Hepatocyte (in vitro differentiated cells): ENCODE measurements around the gene FGF12. TPM values are rescaled to one million over a fixed set of nuclear protein-coding genes. Genes with fewer than 3 reads are reported as not detected.

ENCODE experiments used
- DNase-seq: peaks from one replicate; pipeline ENCODE4 v3.0.0-alpha.2; 2016; ENCODE audit warnings: low spot score
- H2AFZ ChIP-seq: fragments of 200-600 bp; sonication (generic); 2 replicates; pipeline ENCODE4 v1.6.0; 2016; ENCODE audit warnings: antibody characterized with exemption, mild to moderate bottlenecking
- H3K27ac ChIP-seq: fragments of 200-600 bp; sonication (generic); 2 replicates; pipeline ENCODE4 v1.5.1; 2016; ENCODE audit warnings: mild to moderate bottlenecking
- H3K27me3 ChIP-seq: fragments of 200-600 bp; sonication (generic); 2 replicates; pipeline ENCODE4 v1.6.1; 2016
- H3K36me3 ChIP-seq: fragments of 200-600 bp; sonication (generic); replicated peaks from 2 replicates; pipeline ENCODE4 v1.5.1; 2016; ENCODE audit warnings: low read depth; ENCODE audit not compliant: insufficient read depth
- H3K4me1 ChIP-seq: fragments of 200-600 bp; sonication (generic); 2 replicates; pipeline ENCODE4 v1.5.1; 2016; ENCODE audit warnings: mild to moderate bottlenecking, moderate library complexity; ENCODE audit not compliant: insufficient read depth
- H3K4me2 ChIP-seq: fragments of 200-600 bp; sonication (generic); 2 replicates; pipeline ENCODE4 v1.6.0; 2016
- H3K4me3 ChIP-seq: fragments of 200-600 bp; sonication (generic); 2 replicates; pipeline ENCODE4 v1.5.1; 2016; ENCODE audit warnings: mild to moderate bottlenecking
- H3K79me2 ChIP-seq: fragments of 200-600 bp; sonication (generic); 2 replicates; pipeline ENCODE4 v1.6.0; 2017; ENCODE audit warnings: mild to moderate bottlenecking
- H3K9me2 ChIP-seq: fragments of 200-600 bp; sonication (generic); replicated peaks from 2 replicates; pipeline ENCODE4 v1.6.0; 2017; ENCODE audit warnings: mild to moderate bottlenecking; ENCODE audit not compliant: insufficient read depth
- H3K9me3 ChIP-seq: fragments of 200-600 bp; sonication (generic); 2 replicates; pipeline ENCODE4 v1.5.1; 2016; ENCODE audit warnings: low read depth, mild to moderate bottlenecking
- H4K20me1 ChIP-seq: fragments of 200-600 bp; sonication (generic); 2 replicates; pipeline ENCODE4 v1.6.0; 2016; ENCODE audit warnings: mild to moderate bottlenecking; ENCODE audit not compliant: insufficient read depth, poor library complexity, severe bottlenecking
- EZH2 ChIP-seq: fragments of 200-600 bp; sonication (generic); IDR thresholded peaks from 2 replicates; pipeline ENCODE4 v1.6.1; 2016; ENCODE audit warnings: antibody characterized with exemption, mild to moderate bottlenecking, borderline replicate concordance
- EZH2phosphoT487 ChIP-seq: fragments of 200-600 bp; sonication (generic); IDR thresholded peaks from one replicate; pipeline ENCODE4 v1.6.1; 2018; ENCODE audit warnings: antibody characterized with exemption, mild to moderate bottlenecking, low read depth, moderate library complexity; ENCODE audit not compliant: unreplicated experiment, severe bottlenecking
- WGBS: methylation state at CpG from one replicate; pipeline ENCODE4 v1.1.6; 2016; ENCODE audit warnings: low lambda C conversion rate; ENCODE audit errors: missing lambda C conversion rate; 5-methylcytosine and 5-hydroxymethylcytosine counted together
- polyA plus RNA-seq: library from polyadenylated mRNA; unstranded; fragments of >200 nt; fragmentation: Nextera tagmentation; extraction: Ambion mirVana; gene quantifications from 2 replicates; pipeline ENCODE4 v1.2.1, GENCODE V29; 2016
- total RNA-seq: library from RNA; depleted of rRNA; stranded (reverse); fragments of >200 nt; gene quantifications from 2 replicates; pipeline ENCODE4 v1.2.3, GENCODE V29; 2014
- TF ChIP-seq, protein P1 (sequence below): fragments of 200-600 bp; sonication (generic); IDR thresholded peaks from 2 replicates; pipeline ENCODE4 v1.5.1; 2016; ENCODE audit warnings: antibody characterized with exemption, mild to moderate bottlenecking; ENCODE audit not compliant: poor library complexity

Gene FGF12
- total and polyA plus RNA-seq, 2 experiments from 2014 or later, result 2.1 TPM

- no peak for DNase-seq
- 75% methylated on average over 3 of the region's 3 CpGs for WGBS
- H2AFZ ChIP-seq, result no peak overlapping the region
- H3K4me2 ChIP-seq, result no peak overlapping the region
- no peaks in the 10 kb centered on the region for H3K27me3 ChIP-seq
- H3K4me3 ChIP-seq, result no peak overlapping the region
- no peaks in the 10 kb centered on the region for H3K36me3 ChIP-seq
- H3K9me2 ChIP-seq, result no peaks in the 10 kb centered on the region
- no peaks in the 10 kb centered on the region for H4K20me1 ChIP-seq
- no peaks in the 10 kb centered on the region for H3K79me2 ChIP-seq
- no peak overlapping the region for H3K27ac ChIP-seq
- H3K4me1 ChIP-seq, result no peaks in the 10 kb centered on the region
- TF ChIP-seq EZH2, result no peak
- no peak for TF ChIP-seq EZH2phosphoT487
- TF ChIP-seq, protein P1, sequence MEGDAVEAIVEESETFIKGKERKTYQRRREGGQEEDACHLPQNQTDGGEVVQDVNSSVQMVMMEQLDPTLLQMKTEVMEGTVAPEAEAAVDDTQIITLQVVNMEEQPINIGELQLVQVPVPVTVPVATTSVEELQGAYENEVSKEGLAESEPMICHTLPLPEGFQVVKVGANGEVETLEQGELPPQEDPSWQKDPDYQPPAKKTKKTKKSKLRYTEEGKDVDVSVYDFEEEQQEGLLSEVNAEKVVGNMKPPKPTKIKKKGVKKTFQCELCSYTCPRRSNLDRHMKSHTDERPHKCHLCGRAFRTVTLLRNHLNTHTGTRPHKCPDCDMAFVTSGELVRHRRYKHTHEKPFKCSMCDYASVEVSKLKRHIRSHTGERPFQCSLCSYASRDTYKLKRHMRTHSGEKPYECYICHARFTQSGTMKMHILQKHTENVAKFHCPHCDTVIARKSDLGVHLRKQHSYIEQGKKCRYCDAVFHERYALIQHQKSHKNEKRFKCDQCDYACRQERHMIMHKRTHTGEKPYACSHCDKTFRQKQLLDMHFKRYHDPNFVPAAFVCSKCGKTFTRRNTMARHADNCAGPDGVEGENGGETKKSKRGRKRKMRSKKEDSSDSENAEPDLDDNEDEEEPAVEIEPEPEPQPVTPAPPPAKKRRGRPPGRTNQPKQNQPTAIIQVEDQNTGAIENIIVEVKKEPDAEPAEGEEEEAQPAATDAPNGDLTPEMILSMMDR, result no peak
- no peaks in the 10 kb centered on the region for H3K9me3 ChIP-seq
Observed at GRCh38 chr3:192273001-192273696, 454.2 kb downstream of the FGF12 start.

- Histone ChIP-seq H3K4me1 (no peaks in the 10 kb centered on the region), H3K9me3 (no peaks in the 10 kb centered on the region), H3K27ac (no peak overlapping the region), H4K20me1 (no peaks in the 10 kb centered on the region), H3K4me2 (no peak overlapping the region), H3K27me3 (no peaks in the 10 kb centered on the region), H3K36me3 (no peaks in the 10 kb centered on the region), H2AFZ (no peak overlapping the region), H3K9me2 (no peaks in the 10 kb centered on the region), H3K79me2 (no peaks in the 10 kb centered on the region), H3K4me3 (no peak overlapping the region)
- 82% methylated on average over 4 of the region's 4 CpGs for WGBS
- DNase-seq, result no peak
- no peak for TF ChIP-seq EZH2
- TF ChIP-seq, protein P1, result no peak
- TF ChIP-seq EZH2phosphoT487, result no peak
Observed at GRCh38 chr3:192262001-192262400, 465.3 kb downstream of the FGF12 start.

DNA sequence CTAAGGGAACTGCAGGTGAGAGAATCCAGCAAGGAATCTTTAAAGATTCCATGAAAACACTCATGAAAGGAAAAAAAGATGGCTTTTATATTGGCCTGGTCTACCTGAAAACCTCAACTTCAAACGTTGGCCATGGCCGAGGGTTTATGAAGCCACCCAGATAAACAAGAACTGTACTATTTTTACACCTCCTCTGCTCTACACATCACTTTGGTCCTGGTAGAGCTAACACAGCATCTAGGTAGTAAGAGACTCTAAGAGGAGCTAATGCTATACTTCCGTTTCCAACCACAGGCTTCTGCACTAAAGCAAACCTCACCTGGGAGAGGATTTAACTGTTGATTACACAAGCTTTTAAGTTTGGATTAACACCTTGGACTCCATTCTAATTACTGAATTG lies 466.2 kb downstream of the FGF12 start:
- H4K20me1 ChIP-seq, result no peaks in the 10 kb centered on the region
- H3K27ac ChIP-seq, result no peak overlapping the region
- 77% methylated on average over 3 of the region's 3 CpGs for WGBS
- no peaks in the 10 kb centered on the region for H3K79me2 ChIP-seq
- H3K9me3 ChIP-seq, result no peaks in the 10 kb centered on the region
- H3K27me3 ChIP-seq, result no peaks in the 10 kb centered on the region
- DNase-seq, result no peak
- H3K4me3 ChIP-seq, result no peak overlapping the region
- no peaks in the 10 kb centered on the region for H3K36me3 ChIP-seq
- H3K4me1 ChIP-seq, result no peaks in the 10 kb centered on the region
- TF ChIP-seq EZH2 (no peak), EZH2phosphoT487 (no peak)
- TF ChIP-seq, protein P1, result no peak
- no peak overlapping the region for H2AFZ ChIP-seq
- H3K9me2 ChIP-seq, result no peaks in the 10 kb centered on the region
- H3K4me2 ChIP-seq, result no peak overlapping the region
